Hepatocyte (in vitro differentiated cells): Measurements from ENCODE around the gene ALDH1B1. TPM values are rescaled to one million over a fixed set of nuclear protein-coding genes. Genes with fewer than 3 reads are reported as not detected.

Experiments used
- DNase-seq: peaks from one replicate; pipeline ENCODE4 v3.0.0-alpha.2; 2016; ENCODE audit warnings: low spot score
- H2AFZ ChIP-seq: fragments of 200-600 bp; sonication (generic); 2 replicates; pipeline ENCODE4 v1.6.0; 2016; ENCODE audit warnings: antibody characterized with exemption, mild to moderate bottlenecking
- H3K27ac ChIP-seq: fragments of 200-600 bp; sonication (generic); 2 replicates; pipeline ENCODE4 v1.5.1; 2016; ENCODE audit warnings: mild to moderate bottlenecking
- H3K27me3 ChIP-seq: fragments of 200-600 bp; sonication (generic); 2 replicates; pipeline ENCODE4 v1.6.1; 2016
- H3K36me3 ChIP-seq: fragments of 200-600 bp; sonication (generic); replicated peaks from 2 replicates; pipeline ENCODE4 v1.5.1; 2016; ENCODE audit warnings: low read depth; ENCODE audit not compliant: insufficient read depth
- H3K4me1 ChIP-seq: fragments of 200-600 bp; sonication (generic); 2 replicates; pipeline ENCODE4 v1.5.1; 2016; ENCODE audit warnings: mild to moderate bottlenecking, moderate library complexity; ENCODE audit not compliant: insufficient read depth
- H3K4me2 ChIP-seq: fragments of 200-600 bp; sonication (generic); 2 replicates; pipeline ENCODE4 v1.6.0; 2016
- H3K4me3 ChIP-seq: fragments of 200-600 bp; sonication (generic); 2 replicates; pipeline ENCODE4 v1.5.1; 2016; ENCODE audit warnings: mild to moderate bottlenecking
- H3K79me2 ChIP-seq: fragments of 200-600 bp; sonication (generic); 2 replicates; pipeline ENCODE4 v1.6.0; 2017; ENCODE audit warnings: mild to moderate bottlenecking
- H3K9me2 ChIP-seq: fragments of 200-600 bp; sonication (generic); replicated peaks from 2 replicates; pipeline ENCODE4 v1.6.0; 2017; ENCODE audit warnings: mild to moderate bottlenecking; ENCODE audit not compliant: insufficient read depth
- H3K9me3 ChIP-seq: fragments of 200-600 bp; sonication (generic); 2 replicates; pipeline ENCODE4 v1.5.1; 2016; ENCODE audit warnings: low read depth, mild to moderate bottlenecking
- H4K20me1 ChIP-seq: fragments of 200-600 bp; sonication (generic); 2 replicates; pipeline ENCODE4 v1.6.0; 2016; ENCODE audit warnings: mild to moderate bottlenecking; ENCODE audit not compliant: insufficient read depth, poor library complexity, severe bottlenecking
- EZH2 ChIP-seq: fragments of 200-600 bp; sonication (generic); IDR thresholded peaks from 2 replicates; pipeline ENCODE4 v1.6.1; 2016; ENCODE audit warnings: antibody characterized with exemption, mild to moderate bottlenecking, borderline replicate concordance
- EZH2phosphoT487 ChIP-seq: fragments of 200-600 bp; sonication (generic); IDR thresholded peaks from one replicate; pipeline ENCODE4 v1.6.1; 2018; ENCODE audit warnings: antibody characterized with exemption, mild to moderate bottlenecking, low read depth, moderate library complexity; ENCODE audit not compliant: unreplicated experiment, severe bottlenecking
- WGBS: methylation state at CpG from one replicate; pipeline ENCODE4 v1.1.6; 2016; ENCODE audit warnings: low lambda C conversion rate; ENCODE audit errors: missing lambda C conversion rate; 5-methylcytosine and 5-hydroxymethylcytosine counted together
- polyA plus RNA-seq: library from polyadenylated mRNA; unstranded; fragments of >200 nt; fragmentation: Nextera tagmentation; extraction: Ambion mirVana; gene quantifications from 2 replicates; pipeline ENCODE4 v1.2.1, GENCODE V29; 2016
- total RNA-seq: library from RNA; depleted of rRNA; stranded (reverse); fragments of >200 nt; gene quantifications from 2 replicates; pipeline ENCODE4 v1.2.3, GENCODE V29; 2014
- TF ChIP-seq, protein P1 (sequence below): fragments of 200-600 bp; sonication (generic); IDR thresholded peaks from 2 replicates; pipeline ENCODE4 v1.5.1; 2016; ENCODE audit warnings: antibody characterized with exemption, mild to moderate bottlenecking; ENCODE audit not compliant: poor library complexity

The ALDH1B1 gene
- total and polyA plus RNA-seq, 2 experiments from 2014 or later, result 30.9 to 45.8 TPM

DNA sequence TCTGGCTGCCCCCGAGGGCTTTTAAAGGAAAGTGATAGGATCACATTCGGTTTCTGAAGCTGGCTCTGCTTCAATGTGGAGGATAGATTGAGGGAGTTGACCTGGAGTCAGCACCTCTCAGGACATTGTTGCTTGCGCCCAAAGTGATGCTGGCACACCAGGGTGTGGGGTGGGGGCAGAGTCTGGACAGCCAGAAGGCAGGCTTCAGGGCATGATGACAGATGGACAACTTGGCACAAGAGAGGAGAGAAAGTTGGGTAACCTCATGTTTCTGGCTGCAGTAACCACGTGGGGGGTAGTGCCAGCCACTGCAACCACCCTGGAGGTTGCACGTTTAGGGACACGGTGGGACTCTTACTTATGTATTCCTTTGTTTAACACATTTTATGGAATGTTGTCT is 9.5 kb downstream of the ALDH1B1 start:
- H3K9me3 ChIP-seq, result no peaks in the 10 kb centered on the region
- no peak overlapping the region for H3K27ac ChIP-seq
- H3K9me2 ChIP-seq, result no peaks in the 10 kb centered on the region
- peaks cover 24% of the 10 kb centered on the region for H3K27me3 ChIP-seq
- no peak overlapping the region for H3K4me3 ChIP-seq
- DNase-seq, result no peak
- WGBS, result 86% methylated on average over 6 of the region's 6 CpGs
- no peak overlapping the region for H2AFZ ChIP-seq
- H4K20me1 ChIP-seq, result no peaks in the 10 kb centered on the region
- H3K4me2 ChIP-seq, result no peak overlapping the region
- no peaks in the 10 kb centered on the region for H3K4me1 ChIP-seq
- H3K79me2 ChIP-seq, result no peaks in the 10 kb centered on the region
- TF ChIP-seq, protein P1, sequence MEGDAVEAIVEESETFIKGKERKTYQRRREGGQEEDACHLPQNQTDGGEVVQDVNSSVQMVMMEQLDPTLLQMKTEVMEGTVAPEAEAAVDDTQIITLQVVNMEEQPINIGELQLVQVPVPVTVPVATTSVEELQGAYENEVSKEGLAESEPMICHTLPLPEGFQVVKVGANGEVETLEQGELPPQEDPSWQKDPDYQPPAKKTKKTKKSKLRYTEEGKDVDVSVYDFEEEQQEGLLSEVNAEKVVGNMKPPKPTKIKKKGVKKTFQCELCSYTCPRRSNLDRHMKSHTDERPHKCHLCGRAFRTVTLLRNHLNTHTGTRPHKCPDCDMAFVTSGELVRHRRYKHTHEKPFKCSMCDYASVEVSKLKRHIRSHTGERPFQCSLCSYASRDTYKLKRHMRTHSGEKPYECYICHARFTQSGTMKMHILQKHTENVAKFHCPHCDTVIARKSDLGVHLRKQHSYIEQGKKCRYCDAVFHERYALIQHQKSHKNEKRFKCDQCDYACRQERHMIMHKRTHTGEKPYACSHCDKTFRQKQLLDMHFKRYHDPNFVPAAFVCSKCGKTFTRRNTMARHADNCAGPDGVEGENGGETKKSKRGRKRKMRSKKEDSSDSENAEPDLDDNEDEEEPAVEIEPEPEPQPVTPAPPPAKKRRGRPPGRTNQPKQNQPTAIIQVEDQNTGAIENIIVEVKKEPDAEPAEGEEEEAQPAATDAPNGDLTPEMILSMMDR, result no peak
- TF ChIP-seq EZH2phosphoT487, result no peak
- no peak for TF ChIP-seq EZH2
- no peaks in the 10 kb centered on the region for H3K36me3 ChIP-seq

DNA sequence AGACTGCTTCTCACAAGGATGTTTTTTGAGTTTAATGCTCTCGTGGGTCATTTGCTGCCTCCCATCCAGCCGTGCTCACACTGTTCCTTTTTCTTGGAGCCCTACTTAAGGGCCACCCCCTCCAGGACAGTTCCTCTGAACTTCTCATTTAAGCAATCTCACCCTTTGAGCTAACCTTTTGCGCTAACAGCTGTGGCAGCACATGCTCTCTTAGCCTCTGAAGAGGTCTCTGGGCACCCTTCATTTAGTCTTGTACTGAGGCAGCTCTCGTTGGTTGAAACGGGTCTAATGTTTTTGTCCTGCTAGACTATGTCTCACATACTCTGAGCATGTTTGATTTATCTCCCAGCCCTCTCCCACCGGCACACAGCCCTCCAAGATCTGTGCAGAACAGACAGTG is 11.8 kb downstream of the ALDH1B1 start:
- Histone ChIP-seq H3K36me3 (no peaks in the 10 kb centered on the region), H3K9me2 (no peaks in the 10 kb centered on the region), H3K27ac (no peak overlapping the region), H3K79me2 (no peaks in the 10 kb centered on the region), H3K4me2 (no peak overlapping the region), H2AFZ (no peak overlapping the region), H3K4me3 (no peak overlapping the region), H3K9me3 (no peaks in the 10 kb centered on the region), H4K20me1 (no peaks in the 10 kb centered on the region), H3K27me3 (peaks cover 24% of the 10 kb centered on the region), H3K4me1 (no peaks in the 10 kb centered on the region)
- no peak for DNase-seq
- TF ChIP-seq EZH2phosphoT487 (no peak), EZH2 (no peak)
- TF ChIP-seq, protein P1, result no peak
- WGBS, result 86% methylated on average over 6 of the region's 6 CpGs

DNA sequence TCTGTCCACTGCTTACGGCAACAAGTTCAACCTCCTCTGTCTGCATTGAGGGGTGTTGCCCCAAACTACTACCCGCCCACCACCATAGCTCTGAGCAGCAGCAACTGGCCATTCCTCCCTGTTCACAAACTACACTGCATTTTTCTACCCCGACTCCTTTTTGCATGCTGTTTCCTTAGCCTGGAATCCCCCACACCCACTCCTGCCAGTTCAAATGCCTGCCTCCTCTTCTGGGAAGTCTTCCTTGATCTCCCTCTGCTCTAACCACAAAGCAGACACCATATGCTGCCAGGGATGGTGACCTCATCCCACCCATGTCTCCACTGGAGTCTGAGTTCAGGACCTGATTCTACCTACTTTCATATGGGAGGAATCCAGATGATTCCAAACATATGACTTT is 13.3 kb downstream of the ALDH1B1 start:
- DNase-seq, result no peak
- H3K27me3 ChIP-seq, result peaks cover 24% of the 10 kb centered on the region
- H3K27ac ChIP-seq, result no peak overlapping the region
- no peaks in the 10 kb centered on the region for H4K20me1 ChIP-seq
- TF ChIP-seq EZH2, result no peak
- WGBS, result 61% methylated on average over 3 of the region's 3 CpGs
- no peak overlapping the region for H3K4me2 ChIP-seq
- no peaks in the 10 kb centered on the region for H3K9me3 ChIP-seq
- H3K36me3 ChIP-seq, result no peaks in the 10 kb centered on the region
- no peaks in the 10 kb centered on the region for H3K79me2 ChIP-seq
- H3K4me3 ChIP-seq, result no peak overlapping the region
- no peaks in the 10 kb centered on the region for H3K4me1 ChIP-seq
- H3K9me2 ChIP-seq, result no peaks in the 10 kb centered on the region
- no peak overlapping the region for H2AFZ ChIP-seq

DNA sequence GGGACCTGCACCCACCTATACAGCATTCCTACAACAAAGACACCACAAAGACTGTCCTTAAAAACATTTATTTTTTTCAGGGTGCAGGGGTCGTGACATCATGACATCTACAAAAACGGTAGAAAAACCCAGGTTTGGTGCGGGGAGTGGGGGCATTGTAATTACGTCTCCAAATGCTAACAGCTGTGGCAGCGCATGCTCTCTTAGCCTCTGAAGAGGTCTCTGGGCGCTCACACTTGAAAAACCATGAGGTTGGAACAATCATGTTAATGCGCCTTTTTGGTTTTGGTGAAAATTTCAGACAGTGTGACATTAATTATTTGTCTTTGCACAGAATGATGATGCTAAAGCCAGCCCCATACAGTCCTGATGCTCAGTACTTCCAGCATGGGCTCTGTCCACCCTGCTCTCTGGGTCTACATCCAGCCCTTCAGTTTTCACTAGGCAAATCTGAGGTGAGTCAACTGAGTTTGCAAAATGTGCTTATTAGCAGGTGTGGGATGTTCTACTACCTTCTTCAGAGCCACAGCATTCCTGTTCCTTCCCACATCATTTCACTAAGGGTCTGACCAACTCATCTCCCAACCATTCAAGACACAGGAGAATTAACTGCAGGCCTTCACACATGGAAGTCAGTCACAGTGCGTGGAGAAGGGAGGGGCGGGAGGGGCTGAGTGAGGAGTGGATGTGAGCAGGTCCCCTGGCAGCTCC is 14.1 kb downstream of the ALDH1B1 start:
- Histone ChIP-seq H3K9me3 (no peaks in the 10 kb centered on the region), H3K4me1 (no peaks in the 10 kb centered on the region), H3K36me3 (no peaks in the 10 kb centered on the region), H3K9me2 (no peaks in the 10 kb centered on the region), H3K4me3 (no peak overlapping the region), H4K20me1 (no peaks in the 10 kb centered on the region), H3K79me2 (no peaks in the 10 kb centered on the region), H3K4me2 (no peak overlapping the region), H3K27me3 (peaks cover 28% of the 10 kb centered on the region), H3K27ac (no peak overlapping the region), H2AFZ (no peak overlapping the region)
- TF ChIP-seq EZH2 (no peak), EZH2phosphoT487 (no peak)
- TF ChIP-seq, protein P1, result no peak
- WGBS, result 95% methylated on average over 9 of the region's 9 CpGs
- DNase-seq, result no peak
